Endodermal cell (in vitro differentiated cells): ENCODE results near the gene ELAVL4. TPM values are rescaled to one million over a fixed set of nuclear protein-coding genes. Genes with fewer than 3 reads are reported as not detected.

Source experiments
- DNase-seq: peaks from one replicate; pipeline ENCODE4 v3.0.0-alpha.2; 2017
- H3K27ac ChIP-seq: 2 replicates; pipeline ENCODE4 v1.5.1; 2013; ENCODE audit warnings: mild to moderate bottlenecking, low read depth, low read length, moderate library complexity
- H3K27me3 ChIP-seq: 2 replicates; pipeline ENCODE4 v1.6.1; 2013; ENCODE audit warnings: mild to moderate bottlenecking, low read length, moderate library complexity; ENCODE audit not compliant: insufficient read depth, control insufficient read depth, poor library complexity, severe bottlenecking
- H3K36me3 ChIP-seq: 2 replicates; pipeline ENCODE4 v1.7.0; 2013; ENCODE audit warnings: mild to moderate bottlenecking, low read length, moderate library complexity; ENCODE audit not compliant: control insufficient read depth, insufficient read depth
- H3K4me1 ChIP-seq: one replicate; pipeline ENCODE4 v1.7.0; 2013; ENCODE audit warnings: low read length; ENCODE audit not compliant: control insufficient read depth, insufficient read depth
- H3K4me3 ChIP-seq: 2 replicates; pipeline ENCODE4 v1.5.1; 2013; ENCODE audit warnings: mild to moderate bottlenecking, low read length, moderate library complexity
- H3K9ac ChIP-seq: 2 replicates; pipeline ENCODE4 v1.6.1; 2013; ENCODE audit warnings: mild to moderate bottlenecking, low read length, moderate library complexity; ENCODE audit not compliant: poor library complexity, severe bottlenecking; ENCODE audit errors: extremely low read depth
- H3K9me3 ChIP-seq: 2 replicates; pipeline ENCODE4 v1.6.1; 2013; ENCODE audit warnings: mild to moderate bottlenecking, low read length, moderate library complexity; ENCODE audit not compliant: control insufficient read depth
- H3K27ac Mint-ChIP-seq: 2 replicates; pipeline ENCODE4 v1.8.0; 2020; ENCODE audit warnings: mixed read lengths
- H3K27me3 Mint-ChIP-seq: 2 replicates; pipeline ENCODE4 v1.8.0; 2021; ENCODE audit warnings: mild to moderate bottlenecking, mixed read lengths; ENCODE audit not compliant: insufficient read depth
- H3K36me3 Mint-ChIP-seq: 2 replicates; pipeline ENCODE4 v1.8.0; 2020; ENCODE audit warnings: low read depth, mixed read lengths
- H3K4me1 Mint-ChIP-seq: 2 replicates; pipeline ENCODE4 v1.8.0; 2020; ENCODE audit warnings: mixed read lengths
- H3K4me3 Mint-ChIP-seq: 2 replicates; pipeline ENCODE4 v1.8.0; 2020; ENCODE audit warnings: mild to moderate bottlenecking, moderate library complexity, mixed read lengths
- H3K9me3 Mint-ChIP-seq: 2 replicates; pipeline ENCODE4 v1.8.0; 2020; ENCODE audit warnings: mild to moderate bottlenecking, mixed read lengths
- WGBS, 2 experiments: methylation state at CpG; one replicate each; pipeline versions ENCODE4 v1.1.5 to v1.1.7; 2013; ENCODE audit warnings: missing lambda C conversion rate in 2 of 2, mixed read lengths in 1 of 2; ENCODE audit not compliant: insufficient coverage in 1 of 2, insufficient read length in 1 of 2; 5-methylcytosine and 5-hydroxymethylcytosine counted together
- total RNA-seq, 2 donors: library from RNA; stranded (reverse); fragmentation: NEBNext Ultra II Directional in 1 of 2; extraction: Animal tissue kit (Norgen Biotek cat#: 25700) in 1 of 2; gene quantifications; 2 replicates in 1 of 2; 3 replicates in 1 of 2; pipeline ENCODE4 v1.2.1, GENCODE V29; 2021
- TF ChIP-seq, protein P1 (sequence below): fragments of 200-600 bp; sonication (generic); conservative IDR thresholded peaks from 2 replicates; pipeline ENCODE4 v1.5.0; 2021; ENCODE audit warnings: antibody characterized with exemption, mild to moderate bottlenecking

Gene ELAVL4
- total RNA-seq, 2 donors from 2014 or later, result 4.0 to 10.3 TPM

DNA sequence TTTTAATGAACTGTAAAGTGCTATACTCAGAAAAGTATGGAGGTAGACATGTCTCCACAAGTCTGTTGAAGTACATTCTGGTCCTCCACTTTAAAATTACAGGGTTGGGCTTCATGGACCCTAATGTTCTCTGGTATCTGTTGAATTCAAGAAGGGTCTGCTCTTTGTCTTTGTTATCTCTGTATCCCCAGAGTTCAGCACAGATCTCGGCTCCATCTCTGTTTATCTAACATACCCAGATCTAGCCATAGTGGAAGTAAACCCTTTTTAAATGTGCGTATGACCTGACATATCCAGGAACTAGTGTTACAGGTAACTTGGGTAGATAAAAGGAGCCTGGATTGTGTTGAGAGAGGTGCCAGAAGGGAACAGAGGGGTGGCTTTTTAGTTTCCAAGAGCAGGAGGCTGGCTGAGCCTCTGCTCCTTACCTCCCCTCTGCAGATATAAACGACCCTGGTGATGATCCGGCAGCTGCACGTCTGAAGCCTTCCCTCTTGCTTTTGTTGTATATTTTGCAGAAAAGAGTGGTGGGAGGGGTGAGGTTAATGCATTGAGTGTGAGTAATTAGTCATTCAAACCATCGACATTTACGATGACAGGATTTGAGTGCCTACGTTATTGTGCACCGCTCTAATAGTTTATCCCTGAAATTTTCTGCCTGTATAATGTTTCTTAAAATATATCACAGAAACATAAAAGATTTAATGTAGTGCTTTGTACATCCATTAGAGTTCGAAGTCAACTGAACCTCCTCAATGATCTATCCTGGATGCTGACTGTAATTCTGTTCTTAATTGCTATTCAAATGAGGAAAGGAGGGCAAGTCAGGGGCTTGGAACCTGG is 30.8 kb downstream of the ELAVL4 start:
- H3K4me1 Mint-ChIP-seq, result peaks cover 22% of the 10 kb centered on the region
- TF ChIP-seq, protein P1, sequence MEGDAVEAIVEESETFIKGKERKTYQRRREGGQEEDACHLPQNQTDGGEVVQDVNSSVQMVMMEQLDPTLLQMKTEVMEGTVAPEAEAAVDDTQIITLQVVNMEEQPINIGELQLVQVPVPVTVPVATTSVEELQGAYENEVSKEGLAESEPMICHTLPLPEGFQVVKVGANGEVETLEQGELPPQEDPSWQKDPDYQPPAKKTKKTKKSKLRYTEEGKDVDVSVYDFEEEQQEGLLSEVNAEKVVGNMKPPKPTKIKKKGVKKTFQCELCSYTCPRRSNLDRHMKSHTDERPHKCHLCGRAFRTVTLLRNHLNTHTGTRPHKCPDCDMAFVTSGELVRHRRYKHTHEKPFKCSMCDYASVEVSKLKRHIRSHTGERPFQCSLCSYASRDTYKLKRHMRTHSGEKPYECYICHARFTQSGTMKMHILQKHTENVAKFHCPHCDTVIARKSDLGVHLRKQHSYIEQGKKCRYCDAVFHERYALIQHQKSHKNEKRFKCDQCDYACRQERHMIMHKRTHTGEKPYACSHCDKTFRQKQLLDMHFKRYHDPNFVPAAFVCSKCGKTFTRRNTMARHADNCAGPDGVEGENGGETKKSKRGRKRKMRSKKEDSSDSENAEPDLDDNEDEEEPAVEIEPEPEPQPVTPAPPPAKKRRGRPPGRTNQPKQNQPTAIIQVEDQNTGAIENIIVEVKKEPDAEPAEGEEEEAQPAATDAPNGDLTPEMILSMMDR, result no peak
- H3K27ac ChIP-seq, result no peak overlapping the region
- no peaks in the 10 kb centered on the region for H3K9me3 Mint-ChIP-seq
- H3K27ac Mint-ChIP-seq, result no peak overlapping the region
- WGBS, 2 experiments, result 80 to 100% methylated on average over 3 to 10 of the region's 10 CpGs
- no peaks in the 10 kb centered on the region for H3K36me3 Mint-ChIP-seq
- H3K4me3 Mint-ChIP-seq, result no peak overlapping the region
- H3K4me1 ChIP-seq, result peaks cover 4% of the 10 kb centered on the region
- H3K9me3 ChIP-seq, result peaks cover 17% of the 10 kb centered on the region
- no peaks in the 10 kb centered on the region for H3K36me3 ChIP-seq
- DNase-seq, result no peak
- no peak overlapping the region for H3K9ac ChIP-seq
- H3K4me3 ChIP-seq, result no peak overlapping the region
- no peaks in the 10 kb centered on the region for H3K27me3 Mint-ChIP-seq
- H3K27me3 ChIP-seq, result no peaks in the 10 kb centered on the region

DNA sequence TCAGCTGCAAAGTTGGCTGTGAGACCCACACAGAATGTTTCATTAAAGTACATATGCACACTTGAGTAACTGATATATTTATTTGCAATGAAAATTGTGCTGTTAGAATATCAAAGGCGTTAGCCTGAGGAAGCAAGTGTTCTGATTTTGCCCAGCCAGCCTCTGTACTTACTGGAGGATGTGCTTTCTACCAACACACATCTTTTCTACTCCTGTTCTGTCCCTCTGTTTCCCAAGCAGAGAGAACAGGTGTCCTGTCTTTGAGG is 31.4 kb downstream of the ELAVL4 start:
- Histone ChIP-seq H3K4me3 (no peak overlapping the region), H3K27ac (no peak overlapping the region), H3K36me3 (no peaks in the 10 kb centered on the region), H3K27me3 (no peaks in the 10 kb centered on the region), H3K4me1 (peaks cover 4% of the 10 kb centered on the region), H3K9me3 (peaks cover 21% of the 10 kb centered on the region), H3K9ac (no peak overlapping the region)
- TF ChIP-seq, protein P1, result no peak
- no peaks in the 10 kb centered on the region for H3K27me3 Mint-ChIP-seq
- no peaks in the 10 kb centered on the region for H3K36me3 Mint-ChIP-seq
- WGBS, 2 experiments, result 67 to 71% methylated on average over 1 of the region's 1 CpG
- H3K9me3 Mint-ChIP-seq, result no peaks in the 10 kb centered on the region
- DNase-seq, result no peak
- no peak overlapping the region for H3K27ac Mint-ChIP-seq
- H3K4me1 Mint-ChIP-seq, result peaks cover 22% of the 10 kb centered on the region
- H3K4me3 Mint-ChIP-seq, result no peak overlapping the region

DNA sequence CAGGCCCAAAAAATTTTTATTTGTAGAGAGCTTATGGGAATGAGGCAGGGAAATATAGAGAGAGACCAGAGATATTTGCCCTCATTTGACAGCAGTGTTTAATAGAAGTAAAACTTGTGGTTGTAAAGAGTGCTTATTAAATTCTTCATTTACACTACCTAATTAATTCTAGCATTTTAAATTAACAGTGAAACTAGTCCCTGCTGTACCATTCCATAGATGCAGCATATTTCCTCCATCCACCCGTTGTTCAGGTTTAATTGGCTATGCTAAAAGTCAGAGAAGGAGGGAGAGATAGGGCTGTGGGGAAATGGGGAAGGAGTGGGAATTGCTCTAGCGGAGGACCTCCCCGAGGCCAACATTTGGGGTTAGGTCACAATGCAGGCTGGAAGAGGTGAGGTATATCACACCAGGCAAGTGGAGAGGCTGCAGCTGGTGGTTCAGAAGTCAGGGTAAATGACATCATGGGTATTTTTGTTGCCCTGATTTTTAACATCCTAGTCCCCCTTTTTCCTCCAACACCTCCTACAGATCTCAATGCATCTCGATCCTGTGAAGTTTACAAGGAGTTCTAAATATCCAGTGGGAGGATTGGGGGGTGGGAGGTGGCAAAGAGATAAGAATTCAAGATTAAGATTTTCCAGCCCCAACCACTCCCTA is 38.6 kb downstream of the ELAVL4 start:
- H3K36me3 ChIP-seq, result no peaks in the 10 kb centered on the region
- no peak overlapping the region for H3K4me3 ChIP-seq
- no peak overlapping the region for H3K9ac ChIP-seq
- peaks cover 3% of the 10 kb centered on the region for H3K36me3 Mint-ChIP-seq
- H3K27ac ChIP-seq, result no peak overlapping the region
- peaks cover 33% of the 10 kb centered on the region for H3K9me3 ChIP-seq
- 80 to 90% methylated on average over 2 to 3 of the region's 4 CpGs for WGBS, 2 experiments
- no peaks in the 10 kb centered on the region for H3K9me3 Mint-ChIP-seq
- peak overlapping the region; percentile 3 for H3K27ac Mint-ChIP-seq
- no peak for DNase-seq
- TF ChIP-seq, protein P1, result no peak
- H3K4me1 ChIP-seq, result no peaks in the 10 kb centered on the region
- H3K27me3 ChIP-seq, result no peaks in the 10 kb centered on the region
- no peaks in the 10 kb centered on the region for H3K27me3 Mint-ChIP-seq
- H3K4me3 Mint-ChIP-seq, result no peak overlapping the region
- H3K4me1 Mint-ChIP-seq, result peaks cover 33% of the 10 kb centered on the region
